Liver (tissue), 9 donors: Measurements from ENCODE around the gene RNPEPL1. TPM values are rescaled to one million over a fixed set of nuclear protein-coding genes. Genes with fewer than 3 reads are reported as not detected.

Experiments
- DNase-seq: peaks from one replicate; pipeline ENCODE4 v3.0.0-alpha.2; 2017; ENCODE audit warnings: low spot score
- H3K27ac ChIP-seq, 2 donors: one replicate each; pipeline ENCODE4 v1.7.0; 2013; ENCODE audit warnings: inconsistent platforms in 2 of 2, low read length in 2 of 2, control low read depth in 1 of 2, low read depth in 1 of 2, mild to moderate bottlenecking in 1 of 2
- H3K27me3 ChIP-seq, 4 donors: one replicate each; pipeline versions ENCODE4 v1.6.1 to v1.7.0; 2013; ENCODE audit warnings: low read length in 3 of 4, inconsistent platforms in 1 of 4, mild to moderate bottlenecking in 1 of 4, moderate library complexity in 1 of 4; ENCODE audit not compliant: control insufficient read depth in 4 of 4, insufficient read depth in 4 of 4
- H3K36me3 ChIP-seq, 4 donors: one replicate each; pipeline versions ENCODE4 v1.6.1 to v1.7.0; 2013; ENCODE audit warnings: low read length in 3 of 4, mild to moderate bottlenecking in 3 of 4, low read depth in 1 of 4, moderate library complexity in 1 of 4; ENCODE audit not compliant: control insufficient read depth in 4 of 4, insufficient read depth in 3 of 4
- H3K4me1 ChIP-seq, 4 donors: one replicate each; pipeline versions ENCODE4 v1.6.1 to v1.7.0; 2013; ENCODE audit warnings: low read length in 3 of 4, mild to moderate bottlenecking in 3 of 4, moderate library complexity in 1 of 4; ENCODE audit not compliant: control insufficient read depth in 4 of 4, insufficient read depth in 4 of 4
- H3K4me3 ChIP-seq, 3 donors: one replicate each; pipeline versions ENCODE4 v1.6.1 to v1.7.0; 2013; ENCODE audit warnings: low read length in 3 of 3, control low read depth in 1 of 3, low read depth in 1 of 3, mild to moderate bottlenecking in 1 of 3
- H3K9ac ChIP-seq, 2 donors: one replicate each; pipeline ENCODE4 v1.7.0; 2013; ENCODE audit warnings: low read length in 2 of 2, mild to moderate bottlenecking in 2 of 2, moderate library complexity in 2 of 2, control low read depth in 1 of 2, low read depth in 1 of 2
- H3K9me3 ChIP-seq, 4 donors: one replicate each; pipeline versions ENCODE4 v1.6.1 to v1.7.0; 2013; ENCODE audit warnings: low read length in 3 of 4; ENCODE audit not compliant: control insufficient read depth in 4 of 4
- EGR1 ChIP-seq, 2 donors: IDR thresholded peaks; 2 replicates each; pipeline ENCODE4 v1.6.1; 2016 to 2018; ENCODE audit warnings: antibody characterized with exemption in 2 of 2, low read depth in 2 of 2
- FOXA1 ChIP-seq: IDR thresholded peaks from 2 replicates; pipeline ENCODE4 v1.6.1; 2016; ENCODE audit warnings: antibody characterized with exemption
- FOXA2 ChIP-seq: IDR thresholded peaks from 2 replicates; pipeline ENCODE4 v1.6.1; 2016; ENCODE audit warnings: antibody characterized with exemption
- HNF4A ChIP-seq, 2 donors: conservative IDR thresholded peaks; 2 replicates each; pipeline ENCODE4 v1.6.1; 2016; ENCODE audit warnings: antibody characterized with exemption in 2 of 2, mild to moderate bottlenecking in 2 of 2
- JUND ChIP-seq, 2 donors: IDR thresholded peaks; 2 replicates each; pipeline ENCODE4 v1.6.1; 2016; ENCODE audit warnings: antibody characterized with exemption in 2 of 2
- NR2F2 ChIP-seq: IDR thresholded peaks from 2 replicates; pipeline ENCODE4 v1.6.1; 2016; ENCODE audit warnings: antibody characterized with exemption
- RAD21 ChIP-seq, 2 donors: IDR thresholded peaks; 2 replicates each; pipeline ENCODE4 v1.6.1; 2016; ENCODE audit warnings: antibody characterized with exemption in 2 of 2, mild to moderate bottlenecking in 2 of 2
- SP1 ChIP-seq: IDR thresholded peaks from 2 replicates; pipeline ENCODE4 v1.6.1; 2018; ENCODE audit warnings: antibody characterized with exemption, mild to moderate bottlenecking
- TAF1 ChIP-seq: conservative IDR thresholded peaks from 2 replicates; pipeline ENCODE4 v1.6.1; 2016; ENCODE audit warnings: antibody characterized with exemption, mild to moderate bottlenecking
- WGBS: extraction: QIAGEN DNeasy Blood & Tissue Kit; methylation state at CpG from one replicate; pipeline ENCODE4 v1.1.7; 2013; 5-methylcytosine and 5-hydroxymethylcytosine counted together
- polyA plus RNA-seq, 2 donors: library from polyadenylated mRNA; stranded (reverse) in 1 of 2; unstranded in 1 of 2; fragments of 200-250 nt in 1 of 2; fragments of >200 nt in 1 of 2; fragmentation: Nextera tagmentation in 1 of 2; extraction: Ambion mirVana in 1 of 2; gene quantifications; one replicate each; pipeline versions ENCODE4 v1.2.1 to v1.2.3, GENCODE V29; 2013 to 2015
- total RNA-seq, 2 donors: library from RNA; depleted of rRNA; stranded (reverse); fragments of >200 nt; gene quantifications; one replicate each; pipeline ENCODE4 v1.2.3, GENCODE V29; 2014
- TF ChIP-seq, protein P1 (sequence below): IDR thresholded peaks from 2 replicates; pipeline ENCODE4 v1.6.1; 2016; ENCODE audit warnings: antibody characterized with exemption
- TF ChIP-seq, protein P2 (sequence below): fragments of 150-350 bp; IDR thresholded peaks from 2 replicates; pipeline ENCODE4 v1.5.1; 2017; ENCODE audit warnings: improper control_type of control experiment, low read depth, low read length; ENCODE audit not compliant: missing input control
- TF ChIP-seq, protein P3 (sequence below): IDR thresholded peaks from 2 replicates; pipeline ENCODE4 v1.6.1; 2016; ENCODE audit warnings: antibody characterized with exemption, mild to moderate bottlenecking
- donor health status: healthy.
- donor health status: healthy.
- donor health status: healthy.
- donor health status: healthy.
- donor health status: healthy.

The RNPEPL1 gene
- total and polyA plus RNA-seq, 4 donors, result 24.8 to 43.9 (median 29.4) TPM

DNA sequence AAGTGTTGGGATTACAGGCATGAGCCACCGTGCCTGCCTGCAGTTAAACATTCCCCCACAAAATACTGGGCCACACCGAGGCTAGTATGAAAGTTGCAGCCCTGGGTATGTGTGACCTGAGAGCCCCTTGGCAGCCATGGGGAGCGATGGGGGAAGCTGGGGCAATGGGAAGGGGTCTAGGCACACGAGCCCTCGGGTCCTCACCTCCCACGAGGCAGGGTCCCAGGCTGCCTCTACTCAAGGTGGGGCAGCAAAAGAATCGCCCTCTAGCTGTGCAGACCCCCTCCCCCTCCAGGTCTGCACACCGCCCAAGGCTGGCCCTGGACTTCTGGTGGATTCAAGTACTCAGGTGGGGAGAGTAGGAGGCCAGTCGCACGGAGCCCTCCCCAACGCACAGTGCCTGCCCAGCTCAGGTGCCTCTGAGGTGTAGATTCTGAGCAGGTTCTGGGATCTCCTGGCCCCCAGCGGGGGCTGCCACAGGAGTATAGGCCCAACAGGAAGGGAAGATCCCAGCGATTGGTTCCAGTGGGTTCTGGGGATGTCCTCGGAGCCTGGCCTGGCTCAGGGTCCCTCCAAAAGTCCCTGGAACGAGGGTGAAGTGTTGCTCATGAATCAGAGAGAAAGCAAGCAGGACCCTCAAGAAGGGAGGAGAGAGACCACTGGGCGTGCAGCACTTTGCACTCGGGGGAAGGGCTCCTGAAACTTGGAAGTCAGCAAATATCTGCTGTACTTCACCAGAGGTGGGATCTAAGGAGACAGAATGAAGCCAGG is 59.6 kb downstream of the RNPEPL1 start:
- Histone ChIP-seq H3K36me3 (no peaks in the 10 kb centered on the region), H3K27me3 (no peaks in the 10 kb centered on the region), H3K9me3 (no peaks in the 10 kb centered on the region), H3K4me1 (peaks cover 0 to 2% (median 0%) of the 10 kb centered on the region in 4 donors), H3K27ac (no peak overlapping the region), H3K9ac (no peak overlapping the region), H3K4me3 (no peak overlapping the region)
- no peak for DNase-seq
- TF ChIP-seq, protein P1, sequence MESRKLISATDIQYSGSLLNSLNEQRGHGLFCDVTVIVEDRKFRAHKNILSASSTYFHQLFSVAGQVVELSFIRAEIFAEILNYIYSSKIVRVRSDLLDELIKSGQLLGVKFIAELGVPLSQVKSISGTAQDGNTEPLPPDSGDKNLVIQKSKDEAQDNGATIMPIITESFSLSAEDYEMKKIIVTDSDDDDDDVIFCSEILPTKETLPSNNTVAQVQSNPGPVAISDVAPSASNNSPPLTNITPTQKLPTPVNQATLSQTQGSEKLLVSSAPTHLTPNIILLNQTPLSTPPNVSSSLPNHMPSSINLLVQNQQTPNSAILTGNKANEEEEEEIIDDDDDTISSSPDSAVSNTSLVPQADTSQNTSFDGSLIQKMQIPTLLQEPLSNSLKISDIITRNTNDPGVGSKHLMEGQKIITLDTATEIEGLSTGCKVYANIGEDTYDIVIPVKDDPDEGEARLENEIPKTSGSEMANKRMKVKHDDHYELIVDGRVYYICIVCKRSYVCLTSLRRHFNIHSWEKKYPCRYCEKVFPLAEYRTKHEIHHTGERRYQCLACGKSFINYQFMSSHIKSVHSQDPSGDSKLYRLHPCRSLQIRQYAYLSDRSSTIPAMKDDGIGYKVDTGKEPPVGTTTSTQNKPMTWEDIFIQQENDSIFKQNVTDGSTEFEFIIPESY, result no peak
- TF ChIP-seq, protein P2, sequence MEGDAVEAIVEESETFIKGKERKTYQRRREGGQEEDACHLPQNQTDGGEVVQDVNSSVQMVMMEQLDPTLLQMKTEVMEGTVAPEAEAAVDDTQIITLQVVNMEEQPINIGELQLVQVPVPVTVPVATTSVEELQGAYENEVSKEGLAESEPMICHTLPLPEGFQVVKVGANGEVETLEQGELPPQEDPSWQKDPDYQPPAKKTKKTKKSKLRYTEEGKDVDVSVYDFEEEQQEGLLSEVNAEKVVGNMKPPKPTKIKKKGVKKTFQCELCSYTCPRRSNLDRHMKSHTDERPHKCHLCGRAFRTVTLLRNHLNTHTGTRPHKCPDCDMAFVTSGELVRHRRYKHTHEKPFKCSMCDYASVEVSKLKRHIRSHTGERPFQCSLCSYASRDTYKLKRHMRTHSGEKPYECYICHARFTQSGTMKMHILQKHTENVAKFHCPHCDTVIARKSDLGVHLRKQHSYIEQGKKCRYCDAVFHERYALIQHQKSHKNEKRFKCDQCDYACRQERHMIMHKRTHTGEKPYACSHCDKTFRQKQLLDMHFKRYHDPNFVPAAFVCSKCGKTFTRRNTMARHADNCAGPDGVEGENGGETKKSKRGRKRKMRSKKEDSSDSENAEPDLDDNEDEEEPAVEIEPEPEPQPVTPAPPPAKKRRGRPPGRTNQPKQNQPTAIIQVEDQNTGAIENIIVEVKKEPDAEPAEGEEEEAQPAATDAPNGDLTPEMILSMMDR, result no peak
- TF ChIP-seq SP1, result no peak
- TF ChIP-seq FOXA1, result no peak
- 88% methylated on average over 17 of the region's 17 CpGs for WGBS

DNA sequence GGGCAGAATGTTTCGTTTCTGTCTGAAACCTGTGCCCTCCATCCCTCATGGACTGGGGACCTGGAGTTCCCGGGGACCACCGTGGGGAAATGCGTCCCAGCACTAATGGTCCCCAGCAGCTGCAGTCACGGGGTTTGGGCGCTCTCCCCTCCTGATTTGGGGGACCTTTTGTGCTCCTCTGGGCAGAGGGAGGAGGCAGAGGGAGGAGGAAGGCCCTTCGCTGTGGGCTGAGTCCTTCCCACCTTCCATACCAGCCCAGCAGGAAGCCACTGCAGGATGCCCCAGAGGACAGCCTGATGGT is 60.2 kb downstream of the RNPEPL1 start:
- H3K4me3 ChIP-seq, result no peak overlapping the region
- WGBS, result 88% methylated on average over 7 of the region's 7 CpGs
- DNase-seq, result no peak
- H3K9ac ChIP-seq, result no peak overlapping the region
- H3K36me3 ChIP-seq, result no peaks in the 10 kb centered on the region
- H3K27me3 ChIP-seq, result no peaks in the 10 kb centered on the region
- no peaks in the 10 kb centered on the region for H3K9me3 ChIP-seq
- peaks cover 0 to 2% (median 0%) of the 10 kb centered on the region in 4 donors for H3K4me1 ChIP-seq
- TF ChIP-seq FOXA2, result no peak
- no peak for TF ChIP-seq JUND (IDR thresholded peaks at IDR 0.05)
- TF ChIP-seq, protein P1, result no peak
- no peak for TF ChIP-seq TAF1
- TF ChIP-seq EGR1 (IDR thresholded peaks at IDR 0.05; ENCODE audit: low read depth in 2 of 2), result no peak
- no peak for TF ChIP-seq RAD21 (IDR thresholded peaks at IDR 0.05)
- no peak overlapping the region for H3K27ac ChIP-seq

DNA sequence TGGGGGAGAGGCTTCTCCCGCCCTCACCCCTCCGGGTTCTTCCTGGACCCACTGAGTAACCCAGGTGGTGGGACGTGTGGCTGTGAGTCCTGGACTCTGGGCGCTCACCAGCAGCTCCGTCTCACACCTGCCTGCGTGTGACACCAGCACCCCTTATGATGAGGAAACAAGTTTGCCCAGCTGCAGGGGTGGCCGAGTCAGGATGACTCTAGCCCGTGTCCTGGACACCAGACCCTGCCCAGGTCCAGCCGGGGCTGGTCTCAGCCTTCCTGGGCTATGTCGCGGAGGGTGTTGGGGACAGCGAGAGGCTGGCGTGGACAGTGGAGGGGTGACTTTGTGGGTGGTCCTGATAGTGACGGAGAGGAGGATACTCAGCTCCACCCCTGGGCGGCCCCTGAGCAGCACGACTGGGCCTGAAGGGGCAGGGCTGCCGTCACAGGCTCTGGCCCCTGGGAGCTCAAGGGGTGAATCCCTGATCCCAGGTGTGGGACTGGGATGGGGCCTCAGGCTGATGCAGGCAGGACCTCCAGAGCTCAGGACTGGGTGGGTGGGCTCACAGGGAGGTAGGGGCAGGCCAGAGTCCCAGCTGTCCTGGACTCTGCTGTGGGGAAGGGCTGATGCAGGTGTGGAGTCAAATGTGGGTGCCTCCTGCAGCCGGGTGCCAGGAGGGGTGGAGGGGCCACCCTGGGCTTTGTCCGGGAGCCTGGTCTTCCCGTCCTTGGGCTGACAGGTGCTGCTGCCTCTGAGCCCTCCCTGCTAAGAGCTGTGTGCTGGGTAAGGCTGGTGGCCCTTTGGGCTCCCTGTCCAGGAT is 60.7 kb downstream of the RNPEPL1 start:
- 81% methylated on average over 20 of the region's 20 CpGs for WGBS
- H3K36me3 ChIP-seq, result no peaks in the 10 kb centered on the region
- DNase-seq, result no peak
- TF ChIP-seq, protein P3, sequence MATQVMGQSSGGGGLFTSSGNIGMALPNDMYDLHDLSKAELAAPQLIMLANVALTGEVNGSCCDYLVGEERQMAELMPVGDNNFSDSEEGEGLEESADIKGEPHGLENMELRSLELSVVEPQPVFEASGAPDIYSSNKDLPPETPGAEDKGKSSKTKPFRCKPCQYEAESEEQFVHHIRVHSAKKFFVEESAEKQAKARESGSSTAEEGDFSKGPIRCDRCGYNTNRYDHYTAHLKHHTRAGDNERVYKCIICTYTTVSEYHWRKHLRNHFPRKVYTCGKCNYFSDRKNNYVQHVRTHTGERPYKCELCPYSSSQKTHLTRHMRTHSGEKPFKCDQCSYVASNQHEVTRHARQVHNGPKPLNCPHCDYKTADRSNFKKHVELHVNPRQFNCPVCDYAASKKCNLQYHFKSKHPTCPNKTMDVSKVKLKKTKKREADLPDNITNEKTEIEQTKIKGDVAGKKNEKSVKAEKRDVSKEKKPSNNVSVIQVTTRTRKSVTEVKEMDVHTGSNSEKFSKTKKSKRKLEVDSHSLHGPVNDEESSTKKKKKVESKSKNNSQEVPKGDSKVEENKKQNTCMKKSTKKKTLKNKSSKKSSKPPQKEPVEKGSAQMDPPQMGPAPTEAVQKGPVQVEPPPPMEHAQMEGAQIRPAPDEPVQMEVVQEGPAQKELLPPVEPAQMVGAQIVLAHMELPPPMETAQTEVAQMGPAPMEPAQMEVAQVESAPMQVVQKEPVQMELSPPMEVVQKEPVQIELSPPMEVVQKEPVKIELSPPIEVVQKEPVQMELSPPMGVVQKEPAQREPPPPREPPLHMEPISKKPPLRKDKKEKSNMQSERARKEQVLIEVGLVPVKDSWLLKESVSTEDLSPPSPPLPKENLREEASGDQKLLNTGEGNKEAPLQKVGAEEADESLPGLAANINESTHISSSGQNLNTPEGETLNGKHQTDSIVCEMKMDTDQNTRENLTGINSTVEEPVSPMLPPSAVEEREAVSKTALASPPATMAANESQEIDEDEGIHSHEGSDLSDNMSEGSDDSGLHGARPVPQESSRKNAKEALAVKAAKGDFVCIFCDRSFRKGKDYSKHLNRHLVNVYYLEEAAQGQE, result no peak
- TF ChIP-seq JUND (IDR thresholded peaks at IDR 0.05), result no peak
- no peak for TF ChIP-seq TAF1
- no peak for TF ChIP-seq HNF4A (conservative IDR thresholded peaks at IDR 0.05)
- TF ChIP-seq EGR1 (IDR thresholded peaks at IDR 0.05; ENCODE audit: low read depth in 2 of 2), result no peak
- no peak for TF ChIP-seq NR2F2
- no peak for TF ChIP-seq RAD21 (IDR thresholded peaks at IDR 0.05)
- TF ChIP-seq, protein P1, result no peak
- no peak for TF ChIP-seq SP1

More for the DNA sequence above, 60.7 kb downstream of the RNPEPL1 start:
- H3K27me3 ChIP-seq, result no peaks in the 10 kb centered on the region
- no peak overlapping the region for H3K4me3 ChIP-seq
- H3K9me3 ChIP-seq, result peaks cover 0 to 4% (median 1%) of the 10 kb centered on the region in 4 donors
- H3K4me1 ChIP-seq, result no peaks in the 10 kb centered on the region
- H3K27ac ChIP-seq, result no peak overlapping the region
- H3K9ac ChIP-seq, result no peak overlapping the region
